ENCODE data around the gene ARAP1. TPM values are rescaled to one million over a fixed set of nuclear protein-coding genes. Genes with fewer than 3 reads are reported as not detected.

Gene ARAP1
- total and polyA plus RNA-seq, 2 donors (not counting 1 experiment from before 2014, with no cell fraction given) = 41.8 to 113 TPM

- no peaks in the 10 kb centered on the region for H3K79me2 ChIP-seq (ENCODE audit: control insufficient read depth, insufficient read depth, low read length)
- no peaks in the 10 kb centered on the region for H3K27me3 ChIP-seq (ENCODE audit: control insufficient read depth, insufficient read depth, low read length)
- no peaks in the 10 kb centered on the region for H3K9me3 ChIP-seq (ENCODE audit: control insufficient read depth, insufficient read depth, low read depth, low read length)
- H2AFZ ChIP-seq (ENCODE audit: low read length) = no peak overlapping the region
- no peak overlapping the region for H3K4me2 ChIP-seq (ENCODE audit: extremely low read depth, insufficient read depth, low read length)
- H3K36me3 ChIP-seq (ENCODE audit: control insufficient read depth, insufficient read depth, low read length) = peaks cover 2% of the 10 kb centered on the region
- peaks cover 5% of the 10 kb centered on the region for H3K4me1 ChIP-seq (ENCODE audit: control insufficient read depth, extremely low read depth, insufficient read depth, low read length)
- no peak overlapping the region for H3K4me3 ChIP-seq (replicated peaks in 1 of 4; ENCODE audit: control extremely low read depth in 1 of 4, insufficient read depth in 1 of 4, low read depth in 3 of 4, low read length in 4 of 4)
- no peaks in the 10 kb centered on the region for H4K20me1 ChIP-seq (ENCODE audit: control insufficient read depth, extremely low read depth, insufficient read depth, low read length)
- DNase-seq (ENCODE audit: low read depth in 2 of 2) = no peak
- TF ChIP-seq EZH2 (IDR thresholded peaks at IDR 0.05; ENCODE audit: low read length, missing control alignments) (no peak), CTCF (conservative IDR thresholded peaks at IDR 0.05 in 1 of 2, IDR thresholded peaks at IDR 0.05 in 1 of 2; ENCODE audit: low read depth in 1 of 2, low read length in 2 of 2) (no peak)
- H3K27ac ChIP-seq (ENCODE audit: insufficient read depth, low read length) = no peak overlapping the region
- no peak overlapping the region for H3K9ac ChIP-seq (ENCODE audit: insufficient read depth, low read length)
Measured at GRCh38 chr11:72730737-72731136, 21.5 kb downstream of the ARAP1 start.

- Histone ChIP-seq H3K4me2 (ENCODE audit: extremely low read depth, insufficient read depth, low read length) (no peak overlapping the region), H4K20me1 (ENCODE audit: control insufficient read depth, extremely low read depth, insufficient read depth, low read length) (no peaks in the 10 kb centered on the region), H2AFZ (ENCODE audit: low read length) (no peak overlapping the region), H3K9me3 (ENCODE audit: control insufficient read depth, insufficient read depth, low read depth, low read length) (no peaks in the 10 kb centered on the region), H3K79me2 (ENCODE audit: control insufficient read depth, insufficient read depth, low read length) (no peaks in the 10 kb centered on the region), H3K27me3 (ENCODE audit: control insufficient read depth, insufficient read depth, low read length) (no peaks in the 10 kb centered on the region), H3K27ac (ENCODE audit: insufficient read depth, low read length) (no peak overlapping the region), H3K9ac (ENCODE audit: insufficient read depth, low read length) (no peak overlapping the region), H3K36me3 (ENCODE audit: control insufficient read depth, insufficient read depth, low read length) (peaks cover 2% of the 10 kb centered on the region), H3K4me3 (replicated peaks in 1 of 4; ENCODE audit: control extremely low read depth in 1 of 4, insufficient read depth in 1 of 4, low read depth in 3 of 4, low read length in 4 of 4) (no peak overlapping the region), H3K4me1 (ENCODE audit: control insufficient read depth, extremely low read depth, insufficient read depth, low read length) (peaks cover 2% of the 10 kb centered on the region)
- no peak for DNase-seq (ENCODE audit: low read depth in 2 of 2)
- TF ChIP-seq CTCF (conservative IDR thresholded peaks at IDR 0.05 in 1 of 2, IDR thresholded peaks at IDR 0.05 in 1 of 2; ENCODE audit: low read depth in 1 of 2, low read length in 2 of 2) (no peak), EZH2 (IDR thresholded peaks at IDR 0.05; ENCODE audit: low read length, missing control alignments) (no peak)
Measured at GRCh38 chr11:72730243-72730642, 22.0 kb downstream of the ARAP1 start.

- Histone ChIP-seq H3K9ac (ENCODE audit: insufficient read depth, low read length) (no peak overlapping the region), H3K4me1 (ENCODE audit: control insufficient read depth, extremely low read depth, insufficient read depth, low read length) (peaks cover 4% of the 10 kb centered on the region), H3K27me3 (ENCODE audit: control insufficient read depth, insufficient read depth, low read length) (no peaks in the 10 kb centered on the region), H3K9me3 (ENCODE audit: control insufficient read depth, insufficient read depth, low read depth, low read length) (no peaks in the 10 kb centered on the region), H3K4me3 (replicated peaks in 1 of 4; ENCODE audit: control extremely low read depth in 1 of 4, insufficient read depth in 1 of 4, low read depth in 3 of 4, low read length in 4 of 4) (no peak overlapping the region), H4K20me1 (ENCODE audit: control insufficient read depth, extremely low read depth, insufficient read depth, low read length) (no peaks in the 10 kb centered on the region), H3K79me2 (ENCODE audit: control insufficient read depth, insufficient read depth, low read length) (peaks cover 19% of the 10 kb centered on the region), H3K27ac (ENCODE audit: insufficient read depth, low read length) (no peak overlapping the region), H3K4me2 (ENCODE audit: extremely low read depth, insufficient read depth, low read length) (no peak overlapping the region), H2AFZ (ENCODE audit: low read length) (no peak overlapping the region), H3K36me3 (ENCODE audit: control insufficient read depth, insufficient read depth, low read length) (peaks cover 6% of the 10 kb centered on the region)
- no peak for TF ChIP-seq EZH2 (IDR thresholded peaks at IDR 0.05; ENCODE audit: low read length, missing control alignments)
- no peak for TF ChIP-seq CTCF (conservative IDR thresholded peaks at IDR 0.05 in 1 of 2, IDR thresholded peaks at IDR 0.05 in 1 of 2; ENCODE audit: low read depth in 1 of 2, low read length in 2 of 2)
- DNase-seq (ENCODE audit: low read depth in 2 of 2) = no peak
Measured at GRCh38 chr11:72727521-72727920, 24.7 kb downstream of the ARAP1 start.
